Measurements from ENCODE around the gene SBF2.
"Not testable (repeated sequence)": the region's sequence is repeated elsewhere in the genome, so short reads cannot be mapped to it uniquely, and the experiment has no call there.

Gene SBF2

DNA sequence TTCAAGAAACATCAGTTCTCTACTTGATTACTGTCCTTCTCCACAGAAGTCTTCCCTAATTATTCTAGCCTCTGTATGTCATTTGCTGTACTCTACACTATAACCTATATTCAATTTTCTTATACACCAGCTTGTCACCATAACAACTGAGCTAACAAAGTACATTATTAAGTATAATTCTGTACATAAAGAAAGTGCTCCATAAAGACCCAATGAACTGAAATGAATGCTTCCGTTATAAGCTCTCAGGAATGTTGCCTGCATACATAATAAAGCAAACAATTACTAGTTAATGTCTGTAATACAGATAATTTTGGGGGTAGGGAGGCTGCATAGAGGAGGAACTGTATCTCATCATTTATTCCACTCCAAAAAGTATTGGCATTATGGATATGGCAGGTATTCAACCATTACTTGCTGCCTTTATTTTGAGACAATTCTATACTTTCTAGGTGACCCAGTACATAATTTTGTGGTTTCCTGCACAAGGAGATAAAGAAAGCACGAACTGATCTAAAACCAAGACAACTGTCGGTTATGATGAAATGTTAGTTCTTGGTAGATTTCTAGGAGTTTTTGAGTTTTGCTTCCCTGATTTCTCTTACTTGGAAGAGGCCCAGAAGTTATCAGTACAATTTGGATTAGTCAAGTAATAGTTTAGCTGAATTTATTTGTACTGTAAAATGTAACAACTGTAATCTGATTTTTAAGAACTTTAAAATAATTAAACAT, 202.5 kb downstream of the SBF2 start:
- H3K4me3 ChIP-seq (replicated peaks in 1 of 2; ENCODE audit: low read depth in 2 of 2, low read length in 2 of 2), result no peak overlapping the region
- peak in 1 of 2 donors; percentile 50 for DNase-seq (ENCODE audit: low read depth in 2 of 2)
- TF ChIP-seq, protein P1, sequence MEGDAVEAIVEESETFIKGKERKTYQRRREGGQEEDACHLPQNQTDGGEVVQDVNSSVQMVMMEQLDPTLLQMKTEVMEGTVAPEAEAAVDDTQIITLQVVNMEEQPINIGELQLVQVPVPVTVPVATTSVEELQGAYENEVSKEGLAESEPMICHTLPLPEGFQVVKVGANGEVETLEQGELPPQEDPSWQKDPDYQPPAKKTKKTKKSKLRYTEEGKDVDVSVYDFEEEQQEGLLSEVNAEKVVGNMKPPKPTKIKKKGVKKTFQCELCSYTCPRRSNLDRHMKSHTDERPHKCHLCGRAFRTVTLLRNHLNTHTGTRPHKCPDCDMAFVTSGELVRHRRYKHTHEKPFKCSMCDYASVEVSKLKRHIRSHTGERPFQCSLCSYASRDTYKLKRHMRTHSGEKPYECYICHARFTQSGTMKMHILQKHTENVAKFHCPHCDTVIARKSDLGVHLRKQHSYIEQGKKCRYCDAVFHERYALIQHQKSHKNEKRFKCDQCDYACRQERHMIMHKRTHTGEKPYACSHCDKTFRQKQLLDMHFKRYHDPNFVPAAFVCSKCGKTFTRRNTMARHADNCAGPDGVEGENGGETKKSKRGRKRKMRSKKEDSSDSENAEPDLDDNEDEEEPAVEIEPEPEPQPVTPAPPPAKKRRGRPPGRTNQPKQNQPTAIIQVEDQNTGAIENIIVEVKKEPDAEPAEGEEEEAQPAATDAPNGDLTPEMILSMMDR (IDR thresholded peaks at IDR 0.05; ENCODE audit: low read depth, low read length), result no peak

- DNase-seq (ENCODE audit: low read depth in 2 of 2); H3K4me3 ChIP-seq (replicated peaks in 1 of 2; ENCODE audit: low read depth in 2 of 2, low read length in 2 of 2): not testable (repeated sequence)
These were observed 206.1 kb downstream of the SBF2 start for GRCh38 chr11:10087923-10088225.

- DNase-seq (ENCODE audit: low read depth in 2 of 2), result peak in 1 of 2 donors; percentile 16
- TF ChIP-seq, protein P1 (IDR thresholded peaks at IDR 0.05; ENCODE audit: low read depth, low read length), result no peak
- H3K4me3 ChIP-seq (replicated peaks in 1 of 2; ENCODE audit: low read depth in 2 of 2, low read length in 2 of 2), result no peak overlapping the region
These were observed 206.7 kb downstream of the SBF2 start for GRCh38 chr11:10087186-10087922.

- H3K4me3 ChIP-seq (replicated peaks in 1 of 2; ENCODE audit: low read depth in 2 of 2, low read length in 2 of 2), result no peak overlapping the region
- TF ChIP-seq, protein P1 (IDR thresholded peaks at IDR 0.05; ENCODE audit: low read depth, low read length), result no peak
- DNase-seq (ENCODE audit: low read depth in 2 of 2), result no peak
These were observed 213.9 kb downstream of the SBF2 start for GRCh38 chr11:10080138-10080537.

DNA sequence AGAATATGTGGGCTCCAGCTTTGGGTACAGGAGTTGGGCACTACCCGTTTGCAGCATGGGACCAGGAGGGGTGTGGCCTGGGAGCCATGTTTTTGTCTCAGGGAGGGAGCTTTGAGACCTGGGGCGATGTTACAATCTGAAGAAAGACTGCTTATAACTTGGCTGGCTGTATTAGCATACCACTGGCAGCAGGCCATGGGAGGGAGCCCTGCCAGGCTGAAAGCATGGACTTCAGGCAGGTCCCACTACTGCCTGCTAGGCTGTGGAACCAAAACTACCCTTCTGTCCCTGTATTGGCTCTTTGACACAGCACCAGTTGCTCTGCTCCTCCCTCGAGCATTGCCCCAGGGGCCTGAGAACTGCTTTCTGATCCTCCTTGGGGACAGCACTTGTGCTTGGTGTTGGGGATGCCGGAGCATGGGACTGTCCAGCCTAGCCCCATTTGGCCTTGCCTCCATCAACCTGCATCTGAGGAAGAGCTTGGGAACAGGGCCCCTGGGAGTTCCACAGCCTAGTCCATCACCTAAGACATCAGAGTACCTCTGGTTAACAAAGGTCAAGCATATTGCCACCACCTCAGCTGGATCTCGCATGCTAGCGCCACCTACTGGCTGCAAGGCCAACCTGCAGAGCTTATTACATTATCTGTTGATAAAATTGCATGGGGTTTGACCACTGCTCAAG, 217.4 kb downstream of the SBF2 start:
- TF ChIP-seq, protein P1 (IDR thresholded peaks at IDR 0.05; ENCODE audit: low read depth, low read length), result peak; percentile 67
- peak; percentile 54 to 89 for DNase-seq (ENCODE audit: low read depth in 2 of 2)

GRCh38 chr11:10075141-10075540, 218.9 kb downstream of the SBF2 start:
- DNase-seq (ENCODE audit: low read depth in 2 of 2), result no peak
- no peak overlapping the region for H3K4me3 ChIP-seq (replicated peaks in 1 of 2; ENCODE audit: low read depth in 2 of 2, low read length in 2 of 2)
- TF ChIP-seq, protein P1 (IDR thresholded peaks at IDR 0.05; ENCODE audit: low read depth, low read length), result no peak

More for the DNA sequence above, 217.4 kb downstream of the SBF2 start:
- H3K4me3 ChIP-seq (replicated peaks in 1 of 2; ENCODE audit: low read depth in 2 of 2, low read length in 2 of 2), result no peak overlapping the region

- TF ChIP-seq, protein P1 (IDR thresholded peaks at IDR 0.05; ENCODE audit: low read depth, low read length), result no peak
- no peak for DNase-seq (ENCODE audit: low read depth in 2 of 2)
These were observed 221.2 kb downstream of the SBF2 start for GRCh38 chr11:10072841-10073240.

More at GRCh38 chr11:10072841-10073240, 221.2 kb downstream of the SBF2 start:
- no peak overlapping the region for H3K4me3 ChIP-seq (replicated peaks in 1 of 2; ENCODE audit: low read depth in 2 of 2, low read length in 2 of 2)

Measured in cardiac fibroblast (primary cell).